OCI-LY3 (cell line): Measurements from ENCODE around the gene ZMYND8.
"Not testable (repeated sequence)": the region's sequence is repeated elsewhere in the genome, so short reads cannot be mapped to it uniquely, and the experiment has no call there.

Experiments used
- H2AFZ ChIP-seq: fragments of 200-600, 300-600 bp; shearing (Covaris generic); 2 replicates; pipeline ENCODE4 v1.6.0; 2014; ENCODE audit warnings: antibody characterized with exemption, low read depth, low read length
- H3K27ac ChIP-seq: fragments of 200-600, 300-600 bp; sonication (generic); 2 replicates; pipeline ENCODE4 v1.5.1; 2014; ENCODE audit warnings: mild to moderate bottlenecking, low read length, moderate library complexity, mixed read lengths
- H3K27me3 ChIP-seq: fragments of 200-600, 300-600 bp; sonication (generic); 2 replicates; pipeline ENCODE4 v1.6.1; 2014; ENCODE audit warnings: low read depth, low read length, mixed read lengths
- H3K36me3 ChIP-seq: fragments of 200-600, 300-600 bp; sonication (generic); replicated peaks from 2 replicates; pipeline ENCODE3; 2014; ENCODE audit warnings: low read depth, low read length, mixed read lengths
- H3K4me1 ChIP-seq: fragments of 300-600, 200-600 bp; sonication (generic); 2 replicates; pipeline ENCODE4 v1.6.1; 2014; ENCODE audit warnings: low read length, mixed read lengths
- H3K4me2 ChIP-seq: fragments of 200-600, 300-600 bp; sonication (generic); 2 replicates; pipeline ENCODE4 v1.6.1; 2014; ENCODE audit warnings: low read length, mixed read lengths
- H3K4me3 ChIP-seq: fragments of 300-600, 200-600 bp; sonication (generic); 2 replicates; pipeline ENCODE4 v1.5.1; 2014; ENCODE audit warnings: antibody characterized with exemption, mild to moderate bottlenecking, low read length, moderate library complexity
- H3K79me2 ChIP-seq: fragments of 300-600, 200-600 bp; shearing (Covaris generic); 2 replicates; pipeline ENCODE4 v1.6.1; 2014; ENCODE audit warnings: mild to moderate bottlenecking, low read length, mixed read lengths
- H3K9ac ChIP-seq: fragments of 300-600, 200-600 bp; shearing (Covaris generic); 2 replicates; pipeline ENCODE4 v1.6.0; 2014; ENCODE audit warnings: mild to moderate bottlenecking, low read length, moderate library complexity
- H3K9me3 ChIP-seq: fragments of 200-600, 300-600 bp; shearing (Covaris generic); 2 replicates; pipeline ENCODE4 v1.6.1; 2014; ENCODE audit warnings: low read length, mixed read lengths; ENCODE audit not compliant: insufficient read depth
- H4K20me1 ChIP-seq: fragments of 200-600, 300-600 bp; sonication (generic); 2 replicates; pipeline ENCODE4 v1.6.1; 2016; ENCODE audit warnings: low read length, mixed read lengths; ENCODE audit not compliant: insufficient read depth
- CTCF ChIP-seq: fragments of 200-600, 300-600 bp; sonication (generic); IDR thresholded peaks from 2 replicates; pipeline ENCODE4 v1.5.1; 2014; ENCODE audit warnings: antibody characterized with exemption, low read length, low read depth
- EZH2phosphoT487 ChIP-seq: fragments of 200-600 bp; shearing (Covaris generic); IDR thresholded peaks from 2 replicates; pipeline ENCODE4 v1.6.1; 2018; ENCODE audit warnings: antibody characterized with exemption, mixed run types, low read depth

ZMYND8 gene

GRCh38 chr20:47244451-47244850, 112.0 kb downstream of the ZMYND8 start:
- no peak overlapping the region for H3K27ac ChIP-seq
- no peaks in the 10 kb centered on the region for H3K27me3 ChIP-seq
- no peaks in the 10 kb centered on the region for H3K9me3 ChIP-seq
- peaks cover 34% of the 10 kb centered on the region for H3K36me3 ChIP-seq
- no peaks in the 10 kb centered on the region for H3K79me2 ChIP-seq
- no peak overlapping the region for H2AFZ ChIP-seq
- TF ChIP-seq EZH2phosphoT487 (no peak), CTCF (no peak)
- H3K9ac ChIP-seq = no peak overlapping the region
- H3K4me2 ChIP-seq = no peak overlapping the region
- H4K20me1 ChIP-seq = 0 out of 2 replicates have a peak, but pooled peaks cover 3% of the 10 kb centered on the region
- H3K4me1 ChIP-seq = no peaks in the 10 kb centered on the region
- H3K4me3 ChIP-seq = no peak overlapping the region

- Histone ChIP-seq H4K20me1 (0 out of 2 replicates have a peak, but pooled peaks cover 3% of the 10 kb centered on the region), H3K36me3 (peaks cover 30% of the 10 kb centered on the region), H3K9me3 (no peaks in the 10 kb centered on the region), H3K9ac (no peak overlapping the region), H3K4me2 (no peak overlapping the region), H2AFZ (no peak overlapping the region), H3K4me1 (no peaks in the 10 kb centered on the region), H3K27ac (no peak overlapping the region), H3K4me3 (no peak overlapping the region), H3K79me2 (no peaks in the 10 kb centered on the region), H3K27me3 (no peaks in the 10 kb centered on the region)
- no peak for TF ChIP-seq EZH2phosphoT487
Observed at GRCh38 chr20:47243532-47244305, 112.8 kb downstream of the ZMYND8 start.

- no peak overlapping the region for H3K4me2 ChIP-seq
- TF ChIP-seq CTCF (no peak), EZH2phosphoT487 (no peak)
- H3K79me2 ChIP-seq = no peaks in the 10 kb centered on the region
- H3K27me3 ChIP-seq = no peaks in the 10 kb centered on the region
- H3K36me3 ChIP-seq = peaks cover 30% of the 10 kb centered on the region
- H3K4me1 ChIP-seq = no peaks in the 10 kb centered on the region
- no peak overlapping the region for H2AFZ ChIP-seq
- no peak overlapping the region for H3K4me3 ChIP-seq
- no peaks in the 10 kb centered on the region for H3K9me3 ChIP-seq
- 0 out of 2 replicates have a peak, but pooled peaks cover 3% of the 10 kb centered on the region for H4K20me1 ChIP-seq
- H3K27ac ChIP-seq = no peak overlapping the region
- no peak overlapping the region for H3K9ac ChIP-seq
Observed at GRCh38 chr20:47243003-47243402, 113.5 kb downstream of the ZMYND8 start.

- no peaks in the 10 kb centered on the region for H3K79me2 ChIP-seq
- TF ChIP-seq CTCF (no peak), EZH2phosphoT487 (no peak)
- H3K4me2 ChIP-seq = no peak overlapping the region
- H3K4me3 ChIP-seq = no peak overlapping the region
- no peak overlapping the region for H2AFZ ChIP-seq
- no peak overlapping the region for H3K27ac ChIP-seq
- H3K27me3 ChIP-seq = no peaks in the 10 kb centered on the region
- no peaks in the 10 kb centered on the region for H3K4me1 ChIP-seq
- H4K20me1 ChIP-seq = 0 out of 2 replicates have a peak, but pooled peaks cover 3% of the 10 kb centered on the region
- H3K36me3 ChIP-seq = peaks cover 27% of the 10 kb centered on the region
- H3K9ac ChIP-seq = no peak overlapping the region
- no peaks in the 10 kb centered on the region for H3K9me3 ChIP-seq
Observed at GRCh38 chr20:47241345-47241781, 115.1 kb downstream of the ZMYND8 start.

- H4K20me1 ChIP-seq, H3K27me3 ChIP-seq, H3K79me2 ChIP-seq, H3K4me1 ChIP-seq, H3K4me3 ChIP-seq, H2AFZ ChIP-seq, H3K4me2 ChIP-seq, H3K27ac ChIP-seq, H3K9ac ChIP-seq, H3K9me3 ChIP-seq: not testable (repeated sequence)
- peaks cover 26% of the 10 kb centered on the region for H3K36me3 ChIP-seq
Observed at GRCh38 chr20:47240096-47240495, 116.4 kb downstream of the ZMYND8 start.
